ENCODE measurements around the gene ZNF462. TPM values are rescaled to one million over a fixed set of nuclear protein-coding genes. Genes with fewer than 3 reads are reported as not detected.

Gene ZNF462
- total and polyA plus RNA-seq, 2 experiments from 2014 or later = 40.0 to 101 TPM

DNA sequence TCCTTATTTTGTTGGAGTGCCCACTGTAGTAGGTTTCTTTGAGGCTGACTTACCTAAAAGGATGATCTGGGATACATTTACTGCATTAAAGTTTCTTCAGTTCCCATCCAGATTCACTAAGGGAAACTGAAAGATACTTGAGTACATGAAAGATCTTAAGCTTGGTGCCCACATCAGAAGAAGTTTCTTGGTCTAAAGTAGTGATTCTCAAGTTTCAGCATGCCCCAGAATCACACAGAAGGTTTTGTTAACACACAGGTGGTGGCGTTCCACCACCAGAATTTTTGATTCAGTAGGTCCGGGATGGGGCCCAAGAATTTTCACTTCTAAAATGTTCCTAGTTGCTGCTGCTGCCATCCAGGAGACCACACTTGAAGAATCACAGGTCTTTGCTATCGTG is 171.0 kb downstream of the ZNF462 start:
- H3K4me1 Mint-ChIP-seq = no peaks in the 10 kb centered on the region; the same call in 2 of the 3 replicates
- no peak overlapping the region for H3K27ac Mint-ChIP-seq
- no peaks in the 10 kb centered on the region; the same call in 2 of the 3 replicates for H3K36me3 Mint-ChIP-seq (ENCODE audit: low read depth)
- H3K4me2 ChIP-seq = no peak overlapping the region
- H3K27ac ChIP-seq (ENCODE audit: low read depth) = no peak overlapping the region
- no peaks in the 10 kb centered on the region for H3K79me2 ChIP-seq (replicated peaks; ENCODE audit: insufficient read depth)
- ATAC-seq (no peak), DNase-seq (ENCODE audit: low spot score) (no peak)
- H3K9me3 Mint-ChIP-seq = peaks cover 1% of the 10 kb centered on the region; the same call in 1 of the 3 replicates
- no peaks in the 10 kb centered on the region for H3K27me3 ChIP-seq (ENCODE audit: insufficient read depth)
- H3F3A ChIP-seq (replicated peaks; ENCODE audit: low read depth) = no peaks in the 10 kb centered on the region
- H2AFZ ChIP-seq = no peak overlapping the region
- H3K4me1 ChIP-seq (ENCODE audit: insufficient read depth) = no peaks in the 10 kb centered on the region
- no peaks in the 10 kb centered on the region for H4K20me1 ChIP-seq (replicated peaks; ENCODE audit: insufficient read depth)
- peaks cover 3% of the 10 kb centered on the region for H3K27me3 Mint-ChIP-seq (ENCODE audit: insufficient read depth, low read depth, poor library complexity)
- no peaks in the 10 kb centered on the region for H3K36me3 ChIP-seq (ENCODE audit: insufficient read depth)
- TF ChIP-seq REST (IDR thresholded peaks at IDR 0.05; ENCODE audit: unreplicated experiment) (no peak), EZH2 (IDR thresholded peaks at IDR 0.05; ENCODE audit: low read depth, unreplicated experiment) (no peak)
- H3K4me3 ChIP-seq = no peak overlapping the region
- no peak overlapping the region for H3K4me3 Mint-ChIP-seq
- peaks cover 18% of the 10 kb centered on the region; the same call in 1 of the 2 replicates for H3K9me2 ChIP-seq (ENCODE audit: insufficient read depth)

- Mint-ChIP-seq H3K4me3 (no peak overlapping the region), H3K9me3 (no peaks in the 10 kb centered on the region; the same call in 2 of the 3 replicates), H3K36me3 (ENCODE audit: low read depth) (no peaks in the 10 kb centered on the region; the same call in 2 of the 3 replicates), H3K27ac (no peak overlapping the region), H3K4me1 (no peaks in the 10 kb centered on the region; the same call in 2 of the 3 replicates), H3K27me3 (ENCODE audit: insufficient read depth, low read depth, poor library complexity) (peaks cover 3% of the 10 kb centered on the region)
- ATAC-seq (no peak), DNase-seq (ENCODE audit: low spot score) (no peak)
- peak overlapping the region; percentile 72; the same call in 1 of the 2 replicates for H2AFZ ChIP-seq
- no peaks in the 10 kb centered on the region for H3F3A ChIP-seq (replicated peaks; ENCODE audit: low read depth)
- H3K4me3 ChIP-seq = no peak overlapping the region
- H3K4me2 ChIP-seq = no peak overlapping the region
- no peak overlapping the region for H3K27ac ChIP-seq (ENCODE audit: low read depth)
- no peaks in the 10 kb centered on the region for H3K79me2 ChIP-seq (replicated peaks; ENCODE audit: insufficient read depth)
- no peaks in the 10 kb centered on the region for H4K20me1 ChIP-seq (replicated peaks; ENCODE audit: insufficient read depth)
- H3K4me1 ChIP-seq (ENCODE audit: insufficient read depth) = no peaks in the 10 kb centered on the region
- H3K9me2 ChIP-seq (ENCODE audit: insufficient read depth) = peaks cover 18% of the 10 kb centered on the region; the same call in 1 of the 2 replicates
- H3K27me3 ChIP-seq (ENCODE audit: insufficient read depth) = no peaks in the 10 kb centered on the region
- H3K36me3 ChIP-seq (ENCODE audit: insufficient read depth) = no peaks in the 10 kb centered on the region
- TF ChIP-seq EZH2 (IDR thresholded peaks at IDR 0.05; ENCODE audit: low read depth, unreplicated experiment) = no peak
- no peak for TF ChIP-seq POLR2AphosphoS5 (IDR thresholded peaks at IDR 0.05; ENCODE audit: low read depth)
- TF ChIP-seq CTCF (conservative IDR thresholded peaks at IDR 0.05; ENCODE audit: low read depth in 2 of 2) = no peak
- no peak for TF ChIP-seq EZH2phosphoT487 (IDR thresholded peaks at IDR 0.05; ENCODE audit: unreplicated experiment)
- no peak for TF ChIP-seq ZNF114 (CRISPR knock-in tag; IDR thresholded peaks at IDR 0.05)
- no peak for TF ChIP-seq CREB1 (CRISPR knock-in tag; IDR thresholded peaks at IDR 0.05; ENCODE audit: low read depth)
- TF ChIP-seq STAT1 (IDR thresholded peaks at IDR 0.05; ENCODE audit: unreplicated experiment) = no peak
- TF ChIP-seq ZNF331 (CRISPR knock-in tag; IDR thresholded peaks at IDR 0.05; ENCODE audit: low read depth) = no peak
- TF ChIP-seq NANOG (IDR thresholded peaks at IDR 0.05; ENCODE audit: borderline replicate concordance) = no peak
- TF ChIP-seq, protein P1, sequence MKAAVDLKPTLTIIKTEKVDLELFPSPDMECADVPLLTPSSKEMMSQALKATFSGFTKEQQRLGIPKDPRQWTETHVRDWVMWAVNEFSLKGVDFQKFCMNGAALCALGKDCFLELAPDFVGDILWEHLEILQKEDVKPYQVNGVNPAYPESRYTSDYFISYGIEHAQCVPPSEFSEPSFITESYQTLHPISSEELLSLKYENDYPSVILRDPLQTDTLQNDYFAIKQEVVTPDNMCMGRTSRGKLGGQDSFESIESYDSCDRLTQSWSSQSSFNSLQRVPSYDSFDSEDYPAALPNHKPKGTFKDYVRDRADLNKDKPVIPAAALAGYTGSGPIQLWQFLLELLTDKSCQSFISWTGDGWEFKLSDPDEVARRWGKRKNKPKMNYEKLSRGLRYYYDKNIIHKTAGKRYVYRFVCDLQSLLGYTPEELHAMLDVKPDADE (IDR thresholded peaks at IDR 0.05) = no peak
- no peak for TF ChIP-seq JUNB (IDR thresholded peaks at IDR 0.05; ENCODE audit: unreplicated experiment)
- no peak for TF ChIP-seq REST (IDR thresholded peaks at IDR 0.05; ENCODE audit: unreplicated experiment)
These were observed 171.9 kb downstream of the ZNF462 start for GRCh38 chr9:107034831-107035230.
